HG03060 (cell line): ENCODE measurements around the gene CD46.

Experiments used
- ATAC-seq: cut with Tn5 transposase; IDR thresholded peaks from one replicate; pipeline ENCODE4 v1.9.1; 2021; ENCODE audit warnings: low read depth, moderate number of reproducible peaks; ENCODE audit not compliant: unreplicated experiment

CD46 gene

GRCh38 chr1:207825719-207826556 lies 74.1 kb downstream of the CD46 start:
- peak; percentile 53 for ATAC-seq

GRCh38 chr1:207826557-207827487 lies 75.0 kb downstream of the CD46 start:
- no peak for ATAC-seq

GRCh38 chr1:207827488-207827830 lies 75.6 kb downstream of the CD46 start:
- no peak for ATAC-seq

GRCh38 chr1:207828046-207828445 lies 76.2 kb downstream of the CD46 start:
- ATAC-seq, result no peak

GRCh38 chr1:207828485-207829158 lies 76.8 kb downstream of the CD46 start:
- ATAC-seq, result peak; percentile 27

GRCh38 chr1:207829576-207829975 lies 77.7 kb downstream of the CD46 start:
- ATAC-seq, result no peak

GRCh38 chr1:207830788-207831187 lies 78.9 kb downstream of the CD46 start:
- ATAC-seq, result no peak

GRCh38 chr1:207831517-207832327 lies 79.9 kb downstream of the CD46 start:
- ATAC-seq, result peak; percentile 77

- ATAC-seq, result no peak
These were observed 80.9 kb downstream of the CD46 start for GRCh38 chr1:207832796-207833195.

- ATAC-seq, result no peak
These were observed 81.5 kb downstream of the CD46 start for GRCh38 chr1:207833381-207833780.

GRCh38 chr1:207833956-207834660 lies 82.3 kb downstream of the CD46 start:
- ATAC-seq, result no peak

- ATAC-seq, result no peak
These were observed 84.1 kb downstream of the CD46 start for GRCh38 chr1:207835958-207836357.

- no peak for ATAC-seq
These were observed 84.9 kb downstream of the CD46 start for GRCh38 chr1:207836591-207837347.

- no peak for ATAC-seq
These were observed 85.8 kb downstream of the CD46 start for GRCh38 chr1:207837673-207838072.

- ATAC-seq, result no peak
These were observed 86.6 kb downstream of the CD46 start for GRCh38 chr1:207838156-207839082.

GRCh38 chr1:207839083-207839413 lies 87.2 kb downstream of the CD46 start:
- ATAC-seq, result no peak

GRCh38 chr1:207840380-207840779 lies 88.5 kb downstream of the CD46 start:
- ATAC-seq, result no peak

GRCh38 chr1:207841293-207841692 lies 89.4 kb downstream of the CD46 start:
- ATAC-seq, result no peak
